GM12892 (cell line): ENCODE data around the gene BIN2.
A peak's percentile ranks its signal among the peaks of the same experiment; 100 is the strongest.
"Not testable (repeated sequence)": the region's sequence is repeated elsewhere in the genome, so short reads cannot be mapped to it uniquely, and the experiment has no call there.

Source experiments
- DNase-seq: peaks from one replicate; pipeline ENCODE4 v3.0.0; 2011; ENCODE audit not compliant: insufficient read length
- FAIRE-seq: peaks from 2 replicates; lab custom pipeline; 2011; peaks lifted over from hg19 to GRCh38; lab: Jason Lieb, UNC
- POLR2A ChIP-seq: IDR thresholded peaks from 2 replicates; pipeline ENCODE4 v1.6.1; 2011; ENCODE audit warnings: low read depth, low read length, control low read depth
- POLR2AphosphoS5 ChIP-seq: IDR thresholded peaks from 2 replicates; pipeline ENCODE4 v1.6.1; 2011; ENCODE audit warnings: low read depth, low read length, control low read depth
- TAF1 ChIP-seq: IDR thresholded peaks from 2 replicates; pipeline ENCODE4 v1.6.1; 2011; ENCODE audit warnings: low read depth, mild to moderate bottlenecking, control low read depth, low read length, borderline replicate concordance

Gene BIN2

DNA sequence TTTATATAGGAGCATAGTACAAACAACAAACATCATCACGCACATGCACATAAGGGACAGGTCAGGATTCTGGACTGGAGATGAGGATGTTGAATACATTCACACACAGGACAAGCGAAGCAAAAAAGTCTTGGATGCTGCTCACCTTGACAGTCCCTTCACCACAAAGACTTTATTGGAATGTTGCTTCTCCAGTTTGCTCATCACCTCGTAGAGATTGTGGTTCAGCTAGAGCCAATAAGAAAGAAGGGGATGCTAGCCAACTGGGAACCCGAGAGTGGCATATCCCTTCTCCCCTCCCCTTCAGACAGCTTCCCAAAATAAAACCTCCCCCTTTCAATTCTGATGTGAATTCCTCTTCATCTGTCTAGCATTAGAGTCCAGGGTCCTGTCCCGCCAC, 28.3 kb downstream of the BIN2 start:
- TF ChIP-seq POLR2AphosphoS5 (no peak), POLR2A (no peak), TAF1 (no peak)
- no peak for FAIRE-seq
- no peak for DNase-seq

- FAIRE-seq, DNase-seq: not testable (repeated sequence)
Measured at GRCh38 chr12:51294097-51294496, 29.9 kb downstream of the BIN2 start.

DNA sequence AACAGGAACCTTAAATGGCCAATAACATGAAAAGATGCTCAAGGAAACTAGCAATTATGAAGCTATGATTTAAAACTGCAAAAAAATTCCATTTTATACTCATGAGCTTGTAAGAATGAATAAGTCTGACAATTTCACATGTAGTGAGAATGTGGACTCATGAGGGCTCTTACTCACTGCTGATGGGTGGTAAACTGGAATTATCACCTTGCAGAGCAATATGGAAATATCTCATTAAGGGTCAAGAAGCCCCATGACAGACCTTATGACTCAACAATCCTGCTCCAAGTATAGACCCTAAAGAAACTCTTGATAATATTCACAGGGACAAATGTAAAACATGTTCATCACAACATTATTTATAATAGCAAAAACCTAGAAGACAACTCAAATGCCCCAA, 30.3 kb downstream of the BIN2 start:
- FAIRE-seq: no peak
- TF ChIP-seq POLR2AphosphoS5 (no peak), POLR2A (no peak), TAF1 (no peak)
- no peak for DNase-seq

DNA sequence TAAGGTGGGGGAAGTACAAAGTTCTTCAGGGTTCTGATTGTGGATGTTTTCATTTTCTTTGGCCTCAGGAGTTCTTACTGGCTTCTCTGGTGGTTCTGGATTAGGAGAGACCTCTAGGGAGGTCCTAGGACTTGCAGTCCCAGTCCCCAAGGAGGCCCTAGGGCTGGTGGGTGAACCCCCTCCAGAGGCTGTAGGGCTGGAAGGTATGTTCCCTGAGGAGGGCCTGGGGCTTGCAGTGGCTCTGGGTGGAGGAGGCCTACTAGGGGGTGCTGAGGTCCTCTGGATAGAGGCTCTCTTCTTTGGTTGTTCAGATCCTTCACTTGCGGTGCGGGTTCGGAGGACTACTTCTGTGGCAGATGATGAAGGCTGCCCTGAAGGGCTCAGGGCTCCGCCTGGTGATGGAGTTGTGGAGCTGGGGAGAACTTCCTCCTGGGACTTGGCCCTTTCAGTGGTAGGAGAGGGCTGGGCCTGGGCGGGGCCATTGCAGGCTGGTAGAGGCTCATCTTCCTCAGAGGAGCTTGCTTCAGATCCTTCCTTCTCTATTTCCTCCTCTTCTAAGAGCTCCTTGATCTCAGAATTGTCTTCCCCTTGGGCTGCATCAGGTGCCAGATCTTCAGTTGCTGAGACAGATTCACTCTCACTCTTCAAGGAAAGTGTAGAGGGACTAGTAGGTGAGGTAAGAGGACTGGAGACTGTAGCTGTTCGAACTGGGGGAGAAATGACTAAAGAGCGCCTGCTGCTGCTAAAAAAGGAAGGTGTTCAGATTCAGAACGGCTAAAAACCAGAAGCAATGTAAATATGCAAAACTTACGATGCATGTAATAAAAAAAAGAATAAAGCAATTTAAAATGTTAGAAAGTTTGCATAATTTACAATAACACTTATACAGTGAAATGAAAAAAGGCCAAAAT, 32.1 kb downstream of the BIN2 start:
- peak; percentile 68 for FAIRE-seq

DNA sequence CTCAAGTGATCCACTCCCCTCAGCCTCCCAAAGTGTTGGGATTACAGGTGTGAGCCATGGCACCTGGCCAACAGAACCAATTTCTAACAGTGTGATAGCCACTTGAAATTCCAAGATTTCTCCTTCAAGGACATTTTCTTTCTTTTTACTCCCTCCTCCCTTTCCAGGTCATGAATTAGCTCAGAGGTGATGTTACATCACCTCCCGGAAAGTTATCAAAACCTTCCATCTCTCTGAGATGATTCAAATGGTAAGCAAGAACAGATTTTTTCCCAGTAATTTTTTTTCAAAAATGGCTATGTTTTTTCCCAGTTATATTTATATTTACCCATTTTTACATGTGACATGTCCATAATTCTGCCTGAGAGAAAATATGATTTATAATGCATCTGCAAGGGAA, 38.1 kb downstream of the BIN2 start:
- TF ChIP-seq POLR2AphosphoS5 (no peak), TAF1 (no peak), POLR2A (no peak)
- FAIRE-seq (no peak), DNase-seq (no peak)

More for the DNA sequence above, 32.1 kb downstream of the BIN2 start:
- not testable (repeated sequence) for DNase-seq

DNA sequence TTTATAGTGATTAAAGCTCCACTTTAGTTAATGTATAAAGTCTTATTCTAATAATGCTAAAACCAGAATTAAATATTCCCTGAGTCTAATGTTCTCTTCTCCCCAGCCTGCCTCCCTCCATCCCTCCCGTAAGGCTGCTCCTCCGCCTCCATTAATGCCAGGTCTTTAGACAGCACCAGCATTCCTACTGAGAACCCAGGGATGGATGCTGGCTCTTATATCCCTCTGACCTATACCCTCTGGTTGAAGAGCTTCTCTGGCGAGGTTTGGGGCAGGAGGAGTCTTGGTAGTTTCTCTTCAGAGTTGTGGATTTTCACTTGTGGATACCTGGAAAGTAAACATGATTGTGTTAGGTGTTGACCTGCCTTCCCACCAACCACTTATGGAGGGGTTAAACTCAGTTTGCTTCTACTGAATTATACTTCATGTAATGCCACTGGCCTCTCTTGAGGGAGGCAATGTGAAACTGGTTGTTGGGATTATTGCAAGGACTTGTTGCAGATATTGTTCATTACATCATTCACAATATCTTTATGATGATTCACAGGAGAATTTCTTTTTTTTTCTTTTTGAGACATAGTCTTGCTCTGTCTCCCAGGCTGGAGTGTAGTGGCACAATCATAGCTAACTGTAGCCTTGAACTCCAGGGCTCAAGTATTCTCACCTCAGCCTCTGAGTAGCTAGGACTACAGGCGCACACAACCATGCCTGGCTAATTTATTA, 42.6 kb downstream of the BIN2 start:
- FAIRE-seq (no peak), DNase-seq (no peak)
- TF ChIP-seq POLR2A (no peak), POLR2AphosphoS5 (no peak), TAF1 (no peak)

DNA sequence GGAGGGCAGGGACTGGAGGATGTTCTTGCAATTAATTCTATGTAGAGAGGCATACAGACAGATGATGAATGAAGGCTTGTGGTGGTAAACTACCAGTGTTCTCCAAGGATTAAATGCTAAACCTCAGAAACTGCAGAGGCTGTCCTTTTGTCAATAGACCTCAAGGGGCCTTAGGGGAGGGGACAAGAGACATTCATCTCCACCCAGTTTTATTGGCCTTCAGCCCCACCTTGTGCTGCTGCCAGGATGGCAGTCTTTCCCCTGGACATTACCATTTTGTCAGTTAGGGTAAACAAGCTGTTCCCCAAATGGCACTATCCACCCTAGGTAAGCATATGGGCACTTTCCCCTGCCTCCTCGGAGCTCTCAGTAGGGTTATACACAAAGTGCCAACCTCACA, 48.9 kb downstream of the BIN2 start:
- no peak for DNase-seq
- FAIRE-seq: no peak

GRCh38 chr12:51272810-51273209, 51.2 kb downstream of the BIN2 start:
- not testable (repeated sequence) for DNase-seq, FAIRE-seq

More for the DNA sequence above, 48.9 kb downstream of the BIN2 start:
- no peak for TF ChIP-seq TAF1
- TF ChIP-seq POLR2A: no peak
- no peak for TF ChIP-seq POLR2AphosphoS5

DNA sequence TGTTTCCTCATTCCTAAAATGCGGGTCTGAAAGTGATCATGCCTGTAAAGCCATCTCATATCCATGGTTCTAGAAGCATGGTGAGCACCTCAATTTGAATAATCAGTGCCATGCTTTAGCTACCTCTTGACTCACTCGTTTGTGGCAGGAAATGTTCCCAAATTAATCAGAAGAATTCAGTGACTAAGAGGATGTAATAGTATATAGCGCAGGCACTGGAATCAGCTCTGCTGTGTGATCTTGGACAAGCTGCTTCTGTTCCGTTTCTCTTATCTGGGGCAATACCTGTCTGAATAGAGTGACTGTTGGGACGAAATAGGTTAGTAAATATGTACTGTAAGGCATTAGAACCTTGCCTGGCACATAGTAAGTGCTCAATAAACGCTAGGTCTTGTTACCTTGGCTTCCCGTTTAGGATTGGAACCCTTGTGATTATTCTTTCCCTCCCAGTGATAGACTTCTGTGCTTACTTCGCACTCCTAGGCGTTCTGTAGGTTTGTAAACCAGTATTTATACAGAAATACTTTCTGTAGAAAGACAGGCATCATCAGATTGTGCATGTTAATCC, 52.9 kb downstream of the BIN2 start:
- no peak for DNase-seq
- TF ChIP-seq POLR2AphosphoS5 (no peak), POLR2A (no peak), TAF1 (no peak)
- no peak for FAIRE-seq

DNA sequence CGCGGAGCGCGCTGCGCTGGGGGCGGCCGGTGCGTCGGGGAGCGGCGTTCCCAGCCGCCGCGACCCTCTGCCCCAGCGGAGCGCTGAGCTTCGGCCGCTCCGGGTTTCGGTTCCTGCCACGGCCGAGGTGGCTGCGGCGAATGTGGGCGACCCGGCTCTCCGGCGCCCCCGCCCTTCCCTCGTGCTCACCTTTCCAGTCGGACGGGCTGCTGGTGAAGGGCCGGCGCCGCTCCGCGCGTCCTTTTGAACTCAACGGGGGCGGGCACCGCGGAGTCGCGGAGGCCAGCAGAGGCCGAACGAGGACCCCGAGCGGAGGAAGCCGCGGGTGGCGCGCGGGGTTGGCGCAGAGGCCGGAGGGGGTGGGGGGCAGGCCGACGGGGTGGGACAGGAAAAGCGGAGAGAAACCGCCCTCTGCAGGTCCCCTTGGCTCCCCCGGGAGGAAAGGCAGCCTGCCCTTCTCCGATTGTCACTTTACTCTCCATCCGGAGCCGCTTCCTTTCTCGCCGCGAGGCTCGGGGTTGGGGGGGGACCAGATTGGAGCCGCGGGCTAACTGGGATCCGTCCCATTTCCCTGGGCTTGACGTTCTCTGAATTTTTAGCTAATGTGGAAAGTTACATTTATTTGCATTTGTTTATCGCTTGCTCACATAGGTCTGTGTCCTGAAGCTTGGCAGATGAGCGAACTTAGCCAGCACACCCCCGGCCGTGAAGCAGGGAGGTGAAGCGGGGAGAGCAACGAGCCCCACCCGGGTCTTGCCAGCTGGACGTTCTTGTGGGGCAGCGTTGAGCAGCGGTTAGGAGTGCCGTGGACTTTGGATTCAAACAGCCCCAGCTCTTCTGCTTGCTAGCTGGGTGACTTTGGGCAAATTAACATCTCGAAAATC, 53.7 kb downstream of the BIN2 start, which contains the start of gene SMAGP:
Gene SMAGP (minus strand): TSS at position 349 of the 884 bp plus-strand sequence. CDS start 1,137 bp downstream, outside the sequence.
- DNase-seq (peak; percentile 54), FAIRE-seq (peak; percentile 57)
- TF ChIP-seq TAF1 (no peak), POLR2AphosphoS5 (no peak), POLR2A (no peak)

- DNase-seq (peak; percentile 34), FAIRE-seq (no peak)
- no peak for TF ChIP-seq POLR2AphosphoS5
- no peak for TF ChIP-seq POLR2A
- TF ChIP-seq TAF1: no peak
Measured at GRCh38 chr12:51269174-51270066, 54.6 kb downstream of the BIN2 start.
